Ishikawa (cell line): ENCODE data around the gene CHST15.

Source experiments
- CEBPB ChIP-seq: IDR thresholded peaks from 2 replicates; pipeline ENCODE4 v1.6.1; 2012
- CREB1 ChIP-seq: IDR thresholded peaks from 2 replicates; pipeline ENCODE4 v1.6.1; 2012; ENCODE audit warnings: low read depth
- EGR1 ChIP-seq: IDR thresholded peaks from 2 replicates; pipeline ENCODE4 v1.6.1; 2012
- EP300 ChIP-seq: IDR thresholded peaks from 2 replicates; pipeline ENCODE4 v1.6.1; 2012; ENCODE audit warnings: borderline replicate concordance
- FOXM1 ChIP-seq: IDR thresholded peaks from 2 replicates; pipeline ENCODE4 v1.6.1; 2012; ENCODE audit warnings: low read depth, borderline replicate concordance
- NFIC ChIP-seq: IDR thresholded peaks from 2 replicates; pipeline ENCODE4 v1.6.1; 2012
- RAD21 ChIP-seq: IDR thresholded peaks from 2 replicates; pipeline ENCODE4 v1.6.1; 2012; ENCODE audit warnings: low read depth
- TAF1 ChIP-seq: IDR thresholded peaks from 2 replicates; pipeline ENCODE4 v1.6.1; 2012; ENCODE audit warnings: low read depth, mild to moderate bottlenecking
- TCF12 ChIP-seq: IDR thresholded peaks from 2 replicates; pipeline ENCODE4 v1.6.1; 2012; ENCODE audit warnings: low read depth
- TEAD4 ChIP-seq: IDR thresholded peaks from 2 replicates; pipeline ENCODE4 v1.6.1; 2012
- YY1 ChIP-seq: IDR thresholded peaks from 2 replicates; pipeline ENCODE4 v1.6.1; 2012; ENCODE audit warnings: low read depth
- ZBTB7A ChIP-seq: IDR thresholded peaks from 2 replicates; pipeline ENCODE4 v1.6.1; 2012; ENCODE audit warnings: low read depth
- TF ChIP-seq, protein P1 (sequence below): IDR thresholded peaks from 2 replicates; pipeline ENCODE4 v1.6.1; 2012
- TF ChIP-seq, protein P2 (sequence below): IDR thresholded peaks from 2 replicates; pipeline ENCODE4 v1.6.1; 2012
- TF ChIP-seq, protein P3 (sequence below): IDR thresholded peaks from 2 replicates; pipeline ENCODE4 v1.6.1; 2012; ENCODE audit warnings: low read depth, mild to moderate bottlenecking

The CHST15 gene

DNA sequence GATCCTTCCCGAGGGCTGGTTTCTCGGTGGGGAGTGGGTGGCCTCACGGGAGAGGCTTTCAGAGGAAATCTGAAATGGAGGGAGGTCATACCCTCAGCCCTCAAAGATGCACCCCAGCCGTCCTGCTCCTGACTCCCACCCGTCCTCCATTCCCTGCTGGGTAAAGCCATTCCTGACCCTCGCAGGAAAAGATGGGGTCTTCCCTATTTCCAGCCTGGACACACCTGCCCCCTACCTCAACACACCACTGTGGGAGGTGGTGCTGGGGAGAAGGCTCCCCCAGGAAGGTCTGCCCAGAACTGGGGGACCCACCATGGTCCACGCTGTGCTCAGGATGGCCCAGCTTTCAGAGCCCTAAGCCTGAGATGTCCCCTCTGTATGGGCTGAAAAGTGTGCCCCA lies 86.9 kb downstream of the CHST15 start:
- TF ChIP-seq, protein P1, sequence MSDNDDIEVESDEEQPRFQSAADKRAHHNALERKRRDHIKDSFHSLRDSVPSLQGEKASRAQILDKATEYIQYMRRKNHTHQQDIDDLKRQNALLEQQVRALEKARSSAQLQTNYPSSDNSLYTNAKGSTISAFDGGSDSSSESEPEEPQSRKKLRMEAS = no peak
- TF ChIP-seq RAD21 (no peak), TEAD4 (no peak)
- TF ChIP-seq, protein P2, sequence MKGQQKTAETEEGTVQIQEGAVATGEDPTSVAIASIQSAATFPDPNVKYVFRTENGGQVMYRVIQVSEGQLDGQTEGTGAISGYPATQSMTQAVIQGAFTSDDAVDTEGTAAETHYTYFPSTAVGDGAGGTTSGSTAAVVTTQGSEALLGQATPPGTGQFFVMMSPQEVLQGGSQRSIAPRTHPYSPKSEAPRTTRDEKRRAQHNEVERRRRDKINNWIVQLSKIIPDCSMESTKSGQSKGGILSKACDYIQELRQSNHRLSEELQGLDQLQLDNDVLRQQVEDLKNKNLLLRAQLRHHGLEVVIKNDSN = no peak

DNA sequence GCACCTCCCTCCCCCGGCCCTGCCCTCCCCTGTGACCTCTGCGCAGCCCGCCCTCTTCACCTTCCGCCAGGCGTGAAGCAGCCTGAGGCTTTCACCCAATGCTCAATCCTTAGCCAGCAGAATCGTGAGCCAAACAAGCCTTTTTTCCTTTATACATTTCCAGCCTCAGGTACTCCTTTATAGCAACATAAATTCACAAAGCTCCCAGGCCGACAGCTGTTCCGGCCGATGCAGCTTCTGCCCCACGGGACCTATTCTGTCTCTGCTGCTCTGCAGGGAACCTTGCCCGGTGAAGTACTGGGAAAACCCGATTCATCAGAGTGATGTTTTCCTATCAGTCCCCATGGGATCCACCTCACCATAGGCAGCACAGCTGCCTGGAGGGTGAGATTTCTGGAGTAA lies 87.4 kb downstream of the CHST15 start:
- TF ChIP-seq FOXM1 = no peak
- TF ChIP-seq, protein P3, sequence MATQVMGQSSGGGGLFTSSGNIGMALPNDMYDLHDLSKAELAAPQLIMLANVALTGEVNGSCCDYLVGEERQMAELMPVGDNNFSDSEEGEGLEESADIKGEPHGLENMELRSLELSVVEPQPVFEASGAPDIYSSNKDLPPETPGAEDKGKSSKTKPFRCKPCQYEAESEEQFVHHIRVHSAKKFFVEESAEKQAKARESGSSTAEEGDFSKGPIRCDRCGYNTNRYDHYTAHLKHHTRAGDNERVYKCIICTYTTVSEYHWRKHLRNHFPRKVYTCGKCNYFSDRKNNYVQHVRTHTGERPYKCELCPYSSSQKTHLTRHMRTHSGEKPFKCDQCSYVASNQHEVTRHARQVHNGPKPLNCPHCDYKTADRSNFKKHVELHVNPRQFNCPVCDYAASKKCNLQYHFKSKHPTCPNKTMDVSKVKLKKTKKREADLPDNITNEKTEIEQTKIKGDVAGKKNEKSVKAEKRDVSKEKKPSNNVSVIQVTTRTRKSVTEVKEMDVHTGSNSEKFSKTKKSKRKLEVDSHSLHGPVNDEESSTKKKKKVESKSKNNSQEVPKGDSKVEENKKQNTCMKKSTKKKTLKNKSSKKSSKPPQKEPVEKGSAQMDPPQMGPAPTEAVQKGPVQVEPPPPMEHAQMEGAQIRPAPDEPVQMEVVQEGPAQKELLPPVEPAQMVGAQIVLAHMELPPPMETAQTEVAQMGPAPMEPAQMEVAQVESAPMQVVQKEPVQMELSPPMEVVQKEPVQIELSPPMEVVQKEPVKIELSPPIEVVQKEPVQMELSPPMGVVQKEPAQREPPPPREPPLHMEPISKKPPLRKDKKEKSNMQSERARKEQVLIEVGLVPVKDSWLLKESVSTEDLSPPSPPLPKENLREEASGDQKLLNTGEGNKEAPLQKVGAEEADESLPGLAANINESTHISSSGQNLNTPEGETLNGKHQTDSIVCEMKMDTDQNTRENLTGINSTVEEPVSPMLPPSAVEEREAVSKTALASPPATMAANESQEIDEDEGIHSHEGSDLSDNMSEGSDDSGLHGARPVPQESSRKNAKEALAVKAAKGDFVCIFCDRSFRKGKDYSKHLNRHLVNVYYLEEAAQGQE = no peak
- TF ChIP-seq TEAD4 = no peak
- TF ChIP-seq TCF12 = no peak
- no peak for TF ChIP-seq RAD21
- TF ChIP-seq YY1 = no peak
- TF ChIP-seq ZBTB7A = no peak
- TF ChIP-seq CREB1 = no peak
- no peak for TF ChIP-seq EGR1
- no peak for TF ChIP-seq NFIC
- TF ChIP-seq, protein P2 = no peak
- TF ChIP-seq, protein P1 = no peak

DNA sequence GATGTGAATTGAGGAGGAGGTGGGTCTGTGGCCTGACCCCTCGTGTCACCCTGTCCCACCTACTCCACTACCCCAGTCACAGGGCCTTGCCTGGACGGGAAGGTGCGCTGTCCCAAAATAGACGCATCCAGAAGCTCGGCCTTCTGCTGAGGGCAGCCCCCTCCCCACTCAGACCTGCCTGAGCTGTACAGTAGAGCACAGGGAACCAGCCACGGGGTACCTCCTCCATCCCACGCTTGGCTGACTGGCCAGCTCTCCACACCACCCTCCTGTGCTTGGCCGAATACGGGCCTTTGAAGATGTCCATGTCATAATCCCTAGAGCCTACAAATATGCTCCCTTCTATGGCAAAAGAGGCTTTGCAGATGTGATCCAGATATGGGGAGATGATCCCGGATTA lies 88.3 kb downstream of the CHST15 start:
- TF ChIP-seq RAD21 (no peak), TEAD4 (no peak), FOXM1 (no peak), EP300 (no peak), TAF1 (no peak), EGR1 (no peak), NFIC (no peak), ZBTB7A (no peak), TCF12 (no peak), CREB1 (no peak), YY1 (no peak)
- TF ChIP-seq, protein P3 = no peak
- TF ChIP-seq, protein P1 = no peak
- TF ChIP-seq, protein P2 = no peak

DNA sequence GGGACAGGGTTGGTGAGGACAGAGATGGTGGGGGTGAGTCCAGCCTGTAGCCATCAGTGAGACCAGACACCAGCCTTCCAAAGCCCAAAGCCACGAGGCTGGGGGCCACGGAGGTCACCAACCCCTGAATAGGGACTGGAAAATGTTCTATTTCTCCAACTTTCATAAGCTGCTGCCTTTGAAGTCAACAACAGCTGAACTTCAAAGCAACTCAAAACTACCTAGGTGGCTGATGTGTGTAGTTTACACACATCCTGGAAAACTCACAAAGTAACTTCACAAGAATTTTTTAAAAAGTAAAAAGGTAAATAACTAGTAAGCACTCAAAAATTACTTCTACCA lies 88.8 kb downstream of the CHST15 start:
- TF ChIP-seq CREB1 = no peak

DNA sequence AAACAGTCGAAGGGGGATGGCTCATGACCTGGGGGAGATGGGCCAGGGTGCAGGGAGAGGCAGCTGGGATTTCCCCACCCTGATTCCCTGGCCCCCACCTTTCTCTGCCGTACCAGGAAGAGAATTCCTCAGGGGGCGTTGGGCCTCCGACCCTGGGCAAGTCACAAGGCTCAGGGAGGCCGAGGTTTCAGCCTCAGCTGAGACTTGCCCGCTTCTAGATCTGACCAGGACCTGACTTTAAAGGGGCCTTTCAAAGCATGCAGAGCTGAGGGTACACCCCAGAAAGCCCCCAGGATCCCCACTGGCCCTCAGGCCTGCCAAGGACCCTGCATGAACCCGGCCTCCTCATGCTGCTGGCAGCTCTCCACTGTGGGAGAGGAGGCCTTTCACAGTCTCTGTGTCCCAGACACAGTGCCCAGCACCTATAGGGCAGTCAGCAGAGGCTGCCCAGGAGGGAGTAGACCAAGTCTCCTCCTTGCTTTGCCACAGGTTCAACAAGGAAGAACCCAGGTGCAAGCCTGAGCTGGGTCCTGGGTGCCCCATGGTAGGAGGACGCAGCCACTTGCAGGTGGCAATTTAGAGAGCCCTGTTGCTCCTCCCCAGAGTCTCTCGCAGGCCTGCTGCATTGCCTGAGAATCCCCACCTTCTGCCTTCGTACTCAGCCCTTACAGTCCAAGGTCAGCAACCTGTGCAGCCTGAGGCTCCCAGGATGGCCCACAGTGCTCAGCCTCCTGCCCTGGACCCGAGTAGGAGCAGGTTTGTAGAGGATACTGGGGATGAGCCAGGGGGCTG lies 89.3 kb downstream of the CHST15 start:
- TF ChIP-seq TAF1 (no peak), TCF12 (no peak), ZBTB7A (no peak), CEBPB (no peak), EP300 (no peak), EGR1 (no peak), RAD21 (no peak), CREB1 (no peak)
- TF ChIP-seq, protein P3 = no peak
- TF ChIP-seq, protein P1 = no peak
- TF ChIP-seq, protein P2 = no peak
